Heart left ventricle (tissue), 13 donors: ENCODE results near the gene TBC1D1.

ENCODE experiments used
- CTCF ChIP-seq, 12 donors: fragments of 200-600 bp; sonication (generic) in 4 of 12; IDR thresholded peaks; one replicate each; pipeline versions ENCODE4 v1.5.0 to v1.8.0; 2018 to 2022; ENCODE audit warnings: antibody characterized with exemption in 12 of 12, mild to moderate bottlenecking in 5 of 12
- POLR2A ChIP-seq, 2 donors: fragments of 450-650 bp; IDR thresholded peaks; one replicate each; pipeline ENCODE4 v1.6.1; 2017; ENCODE audit warnings: antibody characterized with exemption in 2 of 2, mild to moderate bottlenecking in 2 of 2, moderate library complexity in 2 of 2
- donor health status: ischemic (EF 13 %, LVEDD 7.1; RV severe dilation, severe dysfunction).
- donor health status: DM: no; HTN: yes; CAD: no.
- donor health status: DM: no; HTN: no; CAD: no.
- donor health status: ischemic (EF 25% LVEDD 6.9; RV normal size, moderate dysfunction).
- donor health status: ischemic (EF 25% LVEDD 5.7; RV mildly dilated, moderate dysfunction).
- donor health status: ischemic (EF 35%, LVEDD 5.7; RV mildly dilated, moderate dysfunction).
- donor health status: nonischemic (EF 11% LVEDD 7.7; RV severe dilation, severe dysfunction).
- donor health status: DM: yes; HTN: yes; CAD: no.
- donor health status: PGD.
- donor health status: ischemic (EF 29% LVEDD 5.4; RV normal size, mild dysfunction).
- donor health status: nonischemic (EF 23%, LVEDD 6.1; RV moderate dilation, normal function).

- no peak for TF ChIP-seq POLR2A (IDR thresholded peaks at IDR 0.05)
- peak; percentile 48 to 83 (median 70) for TF ChIP-seq CTCF (IDR thresholded peaks at IDR 0.05)
Observed at GRCh38 chr4:38034986-38035882, 144.3 kb downstream of the TBC1D1 start.
